ENCODE measurements around the gene SCAMP2.

GRCh38 chr15:74794248-74794969, 78.8 kb downstream of the SCAMP2 start:
- TF ChIP-seq POLR2A (IDR thresholded peaks at IDR 0.05) (no peak), CTCF (IDR thresholded peaks at IDR 0.05) (no peak)

Data from thyroid gland (tissue), 4 donors.